Smooth muscle cell (in vitro differentiated cells): ENCODE results near the gene CDH22. TPM values are rescaled to one million over a fixed set of nuclear protein-coding genes. Genes with fewer than 3 reads are reported as not detected.

Experiments used
- DNase-seq: peaks from one replicate; lab custom pipeline; 2025; ENCODE audit not compliant: unreplicated experiment; lab: John Stamatoyannopoulos, UW
- H2AFZ ChIP-seq: fragments of 200-600 bp; sonication (generic); 2 replicates; pipeline ENCODE4 v1.6.0; 2016; ENCODE audit warnings: antibody characterized with exemption, low read depth, mild to moderate bottlenecking
- H3F3A ChIP-seq: fragments of 200-600 bp; sonication (generic); 2 replicates; pipeline ENCODE4 v1.6.0; 2017; ENCODE audit warnings: antibody characterized with exemption, low read depth
- H3K27ac ChIP-seq: fragments of 200-600 bp; sonication (generic); 2 replicates; pipeline ENCODE4 v1.5.1; 2016; ENCODE audit warnings: low read depth, mild to moderate bottlenecking
- H3K27me3 ChIP-seq: fragments of 200-600 bp; sonication (generic); 2 replicates; pipeline ENCODE4 v1.6.1; 2016; ENCODE audit warnings: low read depth, mild to moderate bottlenecking
- H3K36me3 ChIP-seq: fragments of 200-600 bp; sonication (generic); 2 replicates; pipeline ENCODE4 v1.5.1; 2016; ENCODE audit warnings: low read depth
- H3K4me1 ChIP-seq: fragments of 200-600 bp; sonication (generic); 2 replicates; pipeline ENCODE4 v1.5.1; 2016; ENCODE audit warnings: low read depth
- H3K4me2 ChIP-seq: fragments of 200-600 bp; sonication (generic); 2 replicates; pipeline ENCODE4 v1.6.0; 2016; ENCODE audit warnings: mild to moderate bottlenecking
- H3K4me3 ChIP-seq: fragments of 200-600 bp; sonication (generic); 2 replicates; pipeline ENCODE4 v1.5.1; 2016; ENCODE audit warnings: mild to moderate bottlenecking
- H3K79me2 ChIP-seq: fragments of 200-600 bp; sonication (generic); 2 replicates; pipeline ENCODE4 v1.6.0; 2016; ENCODE audit warnings: low read depth, mild to moderate bottlenecking
- H3K9ac ChIP-seq: fragments of 200-600 bp; sonication (generic); 2 replicates; pipeline ENCODE4 v1.6.0; 2016; ENCODE audit warnings: low read depth
- H3K9me3 ChIP-seq: fragments of 200-600 bp; sonication (generic); replicated peaks from 2 replicates; pipeline ENCODE4 v1.5.1; 2016; ENCODE audit warnings: low read depth
- H4K20me1 ChIP-seq: fragments of 200-600 bp; sonication (generic); 2 replicates; pipeline ENCODE4 v1.6.0; 2016; ENCODE audit warnings: low read depth
- CTCF ChIP-seq: fragments of 200-600 bp; sonication (generic); IDR thresholded peaks from 2 replicates; pipeline ENCODE4 v1.5.1; 2017; ENCODE audit warnings: borderline replicate concordance, mild to moderate bottlenecking, antibody characterized with exemption; ENCODE audit not compliant: insufficient read depth, poor library complexity, severe bottlenecking
- WGBS: methylation state at CpG from one replicate; pipeline ENCODE4 v1.1.7; 2016; ENCODE audit warnings: low lambda C conversion rate; 5-methylcytosine and 5-hydroxymethylcytosine counted together
- polyA plus RNA-seq: library from polyadenylated mRNA; unstranded; fragments of >200 nt; fragmentation: Nextera tagmentation; extraction: Ambion mirVana; gene quantifications from 2 replicates; pipeline ENCODE4 v1.2.1, GENCODE V29; 2016
- total RNA-seq: library from RNA; depleted of rRNA; stranded (reverse); fragments of >200 nt; gene quantifications from 2 replicates; pipeline ENCODE4 v1.2.3, GENCODE V29; 2014

CDH22 gene
- total and polyA plus RNA-seq, 2 experiments from 2014 or later: not detected

- H3K9ac ChIP-seq: no peak overlapping the region
- peaks cover 42% of the 10 kb centered on the region for H3K4me1 ChIP-seq
- peak overlapping the region; percentile 6 for H3K4me2 ChIP-seq
- TF ChIP-seq CTCF: peak; percentile 68
- no peaks in the 10 kb centered on the region for H3K36me3 ChIP-seq
- peaks cover 14% of the 10 kb centered on the region for H4K20me1 ChIP-seq
- no peaks in the 10 kb centered on the region for H3K9me3 ChIP-seq
- no peak for DNase-seq
- H3K4me3 ChIP-seq: no peak overlapping the region
- peaks cover 29% of the 10 kb centered on the region for H3F3A ChIP-seq
- H3K79me2 ChIP-seq: no peaks in the 10 kb centered on the region
- peaks cover 5% of the 10 kb centered on the region for H3K27me3 ChIP-seq
- H3K27ac ChIP-seq: peak overlapping the region; percentile 90
- no peak overlapping the region for H2AFZ ChIP-seq
- WGBS: 61% methylated on average over 12 of the region's 12 CpGs
These were observed 40.9 kb upstream of the CDH22 start for GRCh38 chr20:46349035-46349741.

GRCh38 chr20:46347841-46348803 lies 39.8 kb upstream of the CDH22 start:
- Histone ChIP-seq H3K4me3 (no peak overlapping the region), H3K79me2 (no peaks in the 10 kb centered on the region), H3K4me2 (peak overlapping the region; percentile 6), H3F3A (peaks cover 29% of the 10 kb centered on the region), H3K27ac (peak overlapping the region; percentile 19), H3K9me3 (no peaks in the 10 kb centered on the region), H3K4me1 (peaks cover 42% of the 10 kb centered on the region), H4K20me1 (peaks cover 14% of the 10 kb centered on the region), H3K27me3 (peaks cover 14% of the 10 kb centered on the region), H2AFZ (no peak overlapping the region), H3K36me3 (no peaks in the 10 kb centered on the region), H3K9ac (no peak overlapping the region)
- DNase-seq: no peak
- no peak for TF ChIP-seq CTCF
- 44% methylated on average over 23 of the region's 25 CpGs for WGBS

DNA sequence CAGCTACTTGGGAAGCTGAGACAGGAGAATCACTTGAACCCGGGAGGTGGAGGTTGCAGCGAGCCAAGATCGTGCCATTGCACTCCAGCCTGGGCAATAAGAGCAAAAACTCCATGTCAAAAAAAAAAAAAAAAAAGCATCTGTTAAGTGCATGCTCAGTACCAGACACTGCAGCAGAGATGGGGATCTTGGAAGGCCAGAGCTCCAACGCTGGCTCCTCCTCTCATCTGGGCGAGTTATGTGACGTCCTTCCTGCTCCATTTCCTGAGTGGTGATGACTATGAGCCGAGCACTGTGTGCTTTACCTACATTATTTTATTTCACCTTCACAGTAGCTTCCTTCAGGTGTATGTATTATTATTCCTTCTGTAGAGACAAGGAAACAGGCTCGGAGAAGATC lies 38.5 kb upstream of the CDH22 start:
- no peak overlapping the region for H2AFZ ChIP-seq
- H3K27me3 ChIP-seq: peaks cover 28% of the 10 kb centered on the region
- no peak overlapping the region for H3K4me3 ChIP-seq

More for the DNA sequence above, 38.5 kb upstream of the CDH22 start:
- peaks cover 27% of the 10 kb centered on the region for H3F3A ChIP-seq
- H3K9me3 ChIP-seq: no peaks in the 10 kb centered on the region
- no peak for TF ChIP-seq CTCF
- peaks cover 41% of the 10 kb centered on the region for H3K4me1 ChIP-seq
- DNase-seq: no peak
- no peaks in the 10 kb centered on the region for H3K79me2 ChIP-seq
- peaks cover 14% of the 10 kb centered on the region for H4K20me1 ChIP-seq
- H3K4me2 ChIP-seq: no peak overlapping the region
- 93% methylated on average over 8 of the region's 8 CpGs for WGBS
- H3K36me3 ChIP-seq: no peaks in the 10 kb centered on the region
- H3K27ac ChIP-seq: no peak overlapping the region
- no peak overlapping the region for H3K9ac ChIP-seq
